Stimulated activated CD4-positive, alpha-beta T cell treated with anti-CD3 and anti-CD28 coated beads, Interleukin-2, amount 100 ng/mL, for 4 hours (primary cell): Measurements from ENCODE around the gene AGFG2.
"Not testable (repeated sequence)": the region's sequence is repeated elsewhere in the genome, so short reads cannot be mapped to it uniquely, and the experiment has no call there.

Experiments used
- DNase-seq: peaks from one replicate; pipeline ENCODE4 v3.0.0-alpha.2; 2020; ENCODE audit warnings: low read depth

The AGFG2 gene

GRCh38 chr7:100538654-100539435, at the start of gene AGFG2:
Gene AGFG2, plus strand, starts transcription at chr7:100539203. Its CDS starts 144 bp downstream, at chr7:100539347.
- peak; percentile 100 for DNase-seq

- DNase-seq: no peak
Measured at GRCh38 chr7:100489824-100490223, 49.2 kb upstream of the AGFG2 start.

- no peak for DNase-seq
Measured at GRCh38 chr7:100490483-100491191, 48.4 kb upstream of the AGFG2 start.

GRCh38 chr7:100491192-100491578, 47.8 kb upstream of the AGFG2 start:
- no peak for DNase-seq

- DNase-seq: no peak
Measured at GRCh38 chr7:100492738-100493475, 46.1 kb upstream of the AGFG2 start.

GRCh38 chr7:100493476-100494264, 45.3 kb upstream of the AGFG2 start:
- peak; percentile 36 for DNase-seq

- DNase-seq: no peak
Measured at GRCh38 chr7:100496509-100496908, 42.5 kb upstream of the AGFG2 start.

- not testable (repeated sequence) for DNase-seq
Measured at GRCh38 chr7:100500743-100501142, 38.3 kb upstream of the AGFG2 start.

GRCh38 chr7:100504031-100504430, 35.0 kb upstream of the AGFG2 start:
- not testable (repeated sequence) for DNase-seq

GRCh38 chr7:100504887-100505611, 34.0 kb upstream of the AGFG2 start:
- no peak for DNase-seq

- DNase-seq: no peak
Measured at GRCh38 chr7:100506356-100506923, 32.6 kb upstream of the AGFG2 start.

GRCh38 chr7:100509231-100509630, 29.8 kb upstream of the AGFG2 start:
- no peak for DNase-seq

- no peak for DNase-seq
Measured at GRCh38 chr7:100510437-100511239, 28.4 kb upstream of the AGFG2 start.

GRCh38 chr7:100513212-100513810, 25.7 kb upstream of the AGFG2 start:
- no peak for DNase-seq

- DNase-seq: no peak
Measured at GRCh38 chr7:100515072-100515532, 23.9 kb upstream of the AGFG2 start.

GRCh38 chr7:100516135-100516812, 22.7 kb upstream of the AGFG2 start:
- no peak for DNase-seq

GRCh38 chr7:100517305-100517704, 21.7 kb upstream of the AGFG2 start:
- DNase-seq: no peak

- no peak for DNase-seq
Measured at GRCh38 chr7:100519580-100519979, 19.4 kb upstream of the AGFG2 start.

GRCh38 chr7:100520138-100520537, 18.9 kb upstream of the AGFG2 start:
- no peak for DNase-seq
